Heart left ventricle (tissue), 13 donors: Measurements from ENCODE around the gene JAK3.

Source experiments
- CTCF ChIP-seq, 12 donors: fragments of 200-600 bp; sonication (generic) in 4 of 12; IDR thresholded peaks; one replicate each; pipeline versions ENCODE4 v1.5.0 to v1.8.0; 2018 to 2022; ENCODE audit warnings: antibody characterized with exemption in 12 of 12, mild to moderate bottlenecking in 5 of 12
- POLR2A ChIP-seq, 2 donors: fragments of 450-650 bp; IDR thresholded peaks; one replicate each; pipeline ENCODE4 v1.6.1; 2017; ENCODE audit warnings: antibody characterized with exemption in 2 of 2, mild to moderate bottlenecking in 2 of 2, moderate library complexity in 2 of 2
- donor health status: ischemic (EF 13 %, LVEDD 7.1; RV severe dilation, severe dysfunction).
- donor health status: DM: no; HTN: yes; CAD: no.
- donor health status: DM: no; HTN: no; CAD: no.
- donor health status: ischemic (EF 25% LVEDD 6.9; RV normal size, moderate dysfunction).
- donor health status: ischemic (EF 25% LVEDD 5.7; RV mildly dilated, moderate dysfunction).
- donor health status: ischemic (EF 35%, LVEDD 5.7; RV mildly dilated, moderate dysfunction).
- donor health status: nonischemic (EF 11% LVEDD 7.7; RV severe dilation, severe dysfunction).
- donor health status: DM: yes; HTN: yes; CAD: no.
- donor health status: PGD.
- donor health status: ischemic (EF 29% LVEDD 5.4; RV normal size, mild dysfunction).
- donor health status: nonischemic (EF 23%, LVEDD 6.1; RV moderate dilation, normal function).

- TF ChIP-seq CTCF (IDR thresholded peaks at IDR 0.05): no peak
- TF ChIP-seq POLR2A (IDR thresholded peaks at IDR 0.05): no peak
These were observed 1.6 kb downstream of the JAK3 start for GRCh38 chr19:17846146-17846545.
